Heart right ventricle (tissue), 16 donors: ENCODE data around the gene SCRN1. TPM values are rescaled to one million over a fixed set of nuclear protein-coding genes. Genes with fewer than 3 reads are reported as not detected.
"Not testable (repeated sequence)": the region's sequence is repeated elsewhere in the genome, so short reads cannot be mapped to it uniquely, and the experiment has no call there.

Source experiments
- ATAC-seq, 8 donors: fragments of 200-7000 bp; cut with Tn5 transposase; one replicate each; pipeline ENCODE4 v1.9.1; 2020; ENCODE audit warnings: mild to moderate bottlenecking in 8 of 8, moderate library complexity in 8 of 8, moderate number of reproducible peaks in 1 of 8
- DNase-seq, 2 donors: peaks; one replicate each; pipeline ENCODE4 v3.0.0-alpha.2; 2020
- H3K27ac ChIP-seq, 10 donors: fragments of 200-600 bp; sonication (generic) in 2 of 10; one replicate each; pipeline versions ENCODE4 v1.5.0 to v1.8.0; 2020 to 2022; ENCODE audit warnings: mild to moderate bottlenecking in 3 of 10
- H3K27me3 ChIP-seq, 7 donors: fragments of 200-600 bp; one replicate each; pipeline ENCODE4 v1.8.0; 2021 to 2022; ENCODE audit warnings: mild to moderate bottlenecking in 2 of 7
- H3K36me3 ChIP-seq, 9 donors: fragments of 200-600 bp; sonication (generic) in 1 of 9; one replicate each; pipeline versions ENCODE4 v1.5.0 to v1.8.0; 2020 to 2022; ENCODE audit warnings: mild to moderate bottlenecking in 2 of 9
- H3K4me1 ChIP-seq, 9 donors: fragments of 200-600 bp; sonication (generic) in 1 of 9; one replicate each; pipeline versions ENCODE4 v1.5.0 to v1.8.0; 2020 to 2022; ENCODE audit warnings: mild to moderate bottlenecking in 4 of 9
- H3K4me3 ChIP-seq, 10 donors: fragments of 200-600 bp; sonication (generic) in 2 of 10; one replicate each; pipeline versions ENCODE4 v1.5.0 to v1.8.0; 2020 to 2022; ENCODE audit warnings: mild to moderate bottlenecking in 7 of 10, moderate library complexity in 2 of 10
- H3K9me3 ChIP-seq, 11 donors: fragments of 200-600 bp in 10 of 11; sonication (generic) in 2 of 11; one replicate each; pipeline versions ENCODE4 v1.5.0 to v1.8.0; 2013 to 2022; ENCODE audit warnings: mild to moderate bottlenecking in 2 of 11, control low read depth in 1 of 11, moderate library complexity in 1 of 11
- CTCF ChIP-seq, 9 donors: fragments of 200-600 bp; sonication (generic) in 2 of 9; IDR thresholded peaks; one replicate each; pipeline versions ENCODE4 v1.5.0 to v1.8.0; 2021 to 2022; ENCODE audit warnings: antibody characterized with exemption in 9 of 9, mild to moderate bottlenecking in 5 of 9, moderate library complexity in 1 of 9
- WGBS, 2 donors: extraction: QIAGEN DNeasy Blood & Tissue Kit; methylation state at CpG; one replicate each; pipeline ENCODE4 v1.1.7; 2013; ENCODE audit warnings: inconsistent platforms in 1 of 2; 5-methylcytosine and 5-hydroxymethylcytosine counted together
- intact Hi-C, 10 donors: fragments of 100-400 bp; cut with DNase I; formaldehyde crosslinking; loops; one replicate each; pipeline versions ENCODE4 v1.11.1 to v1.14.2; 2022
- polyA plus RNA-seq, 2 donors: library from polyadenylated mRNA; stranded (reverse); fragments of 200-250 nt; gene quantifications; one replicate each; pipeline ENCODE4 v1.2.3, GENCODE V29; 2013
- total RNA-seq, 10 donors: library from RNA; stranded (reverse); fragmentation: NEBNext Ultra II Directional in 3 of 10; extraction: Animal tissue kit (Norgen Biotek cat#: 25700) in 3 of 10; gene quantifications; one replicate each; pipeline versions ENCODE4 v1.2.1 to v1.2.4, GENCODE V29; 2021 to 2023
- donor health status: Arrhythmogenic right ventricular cardiomyopathy.
- donor health status: ischemic (EF 13 %, LVEDD 7.1; RV severe dilation, severe dysfunction).
- donor health status: healthy with polysubstance abuse.
- donor health status: DM: no; HTN: yes; CAD: no.
- donor health status: DM: no; HTN: no; CAD: no.
- donor health status: ischemic (EF 25% LVEDD 6.9; RV normal size, moderate dysfunction).
- donor health status: ischemic (EF 25% LVEDD 5.7; RV mildly dilated, moderate dysfunction).
- donor health status: healthy.
- donor health status: DM: yes; HTN: yes; CAD: no.
- donor health status: Ischemic cardiomyopathy.
- donor health status: ischemic (EF 35%, LVEDD 5.7; RV mildly dilated, moderate dysfunction).
- donor health status: nonischemic (EF 11% LVEDD 7.7; RV severe dilation, severe dysfunction).
- donor health status: DM: yes; HTN: yes; CAD: no.
- donor health status: PGD.
- donor health status: ischemic (EF 29% LVEDD 5.4; RV normal size, mild dysfunction).
- donor health status: nonischemic (EF 23%, LVEDD 6.1; RV moderate dilation, normal function).

SCRN1 gene
- total and polyA plus RNA-seq, 12 donors, result 3.1 to 36.8 (median 20.5) TPM

GRCh38 chr7:29892231-29892630, 97.4 kb downstream of the SCRN1 start:
- WGBS, 2 donors, result 90 to 91% methylated on average over 5 of the region's 5 CpGs
- H3K36me3 ChIP-seq, result peaks cover 0 to 12% (median 0%) of the 10 kb centered on the region in 9 donors
- TF ChIP-seq CTCF (IDR thresholded peaks at IDR 0.05), result no peak

GRCh38 chr7:29891766-29892165, 97.8 kb downstream of the SCRN1 start:
- Histone ChIP-seq H3K4me1 (no peaks in the 10 kb centered on the region), H3K4me3 (no peak overlapping the region), H3K9me3 (peaks cover 0 to 1% (median 0%) of the 10 kb centered on the region in 11 donors), H3K27me3 (no peaks in the 10 kb centered on the region), H3K27ac (no peak overlapping the region), H3K36me3 (peaks cover 0 to 12% (median 0%) of the 10 kb centered on the region in 9 donors)
- intact Hi-C loops, result no loop called here
- DNase-seq, result no peak
- TF ChIP-seq CTCF (IDR thresholded peaks at IDR 0.05), result no peak
- ATAC-seq, result no peak
- WGBS, 2 donors, result 84 to 86% methylated on average over 4 of the region's 4 CpGs

More at GRCh38 chr7:29892231-29892630, 97.4 kb downstream of the SCRN1 start:
- Histone ChIP-seq H3K4me3 (no peak overlapping the region), H3K9me3 (peaks cover 0 to 6% (median 0%) of the 10 kb centered on the region in 11 donors), H3K4me1 (no peaks in the 10 kb centered on the region), H3K27ac (no peak overlapping the region), H3K27me3 (no peaks in the 10 kb centered on the region)
- ATAC-seq, result no peak
- DNase-seq, result no peak
- intact Hi-C loops, result no loop called here

- DNase-seq, H3K9me3 ChIP-seq, H3K4me3 ChIP-seq, H3K27ac ChIP-seq, H3K27me3 ChIP-seq, H3K4me1 ChIP-seq, intact Hi-C loops, ATAC-seq: not testable (repeated sequence)
- 74 to 83% methylated on average over 9 to 13 of the region's 14 CpGs for WGBS, 2 donors
- peaks cover 0 to 12% (median 0%) of the 10 kb centered on the region in 9 donors for H3K36me3 ChIP-seq
These were observed 98.8 kb downstream of the SCRN1 start for GRCh38 chr7:29890786-29891185.

GRCh38 chr7:29890251-29890650, 99.3 kb downstream of the SCRN1 start:
- Histone ChIP-seq H3K4me3 (no peak overlapping the region), H3K36me3 (peaks cover 0 to 12% (median 0%) of the 10 kb centered on the region in 9 donors), H3K27ac (no peak overlapping the region), H3K27me3 (no peaks in the 10 kb centered on the region), H3K9me3 (no peaks in the 10 kb centered on the region), H3K4me1 (no peaks in the 10 kb centered on the region)
- no peak for TF ChIP-seq CTCF (IDR thresholded peaks at IDR 0.05)
- ATAC-seq (no peak), DNase-seq (no peak)
- intact Hi-C loops, result no loop called here
- 91% methylated on average over 4 of the region's 4 CpGs for WGBS, 2 donors

- H3K4me3 ChIP-seq, result no peak overlapping the region
- no peaks in the 10 kb centered on the region for H3K9me3 ChIP-seq
- no peaks in the 10 kb centered on the region for H3K4me1 ChIP-seq
- no peak for TF ChIP-seq CTCF (IDR thresholded peaks at IDR 0.05)
- H3K27ac ChIP-seq, result no peak overlapping the region
- ATAC-seq (no peak), DNase-seq (no peak)
- intact Hi-C loops, result no loop called here
- peaks cover 0 to 12% (median 0%) of the 10 kb centered on the region in 9 donors for H3K36me3 ChIP-seq
- peaks cover 0 to 6% (median 0%) of the 10 kb centered on the region in 7 donors for H3K27me3 ChIP-seq
- WGBS, 2 donors, result 93 to 94% methylated on average over 5 of the region's 5 CpGs
These were observed 100.3 kb downstream of the SCRN1 start for GRCh38 chr7:29889288-29889687.
